RPMI8226 (cell line): ENCODE results near the gene RAPGEF1.

ENCODE experiments used
- DNase-seq: peaks from one replicate; pipeline ENCODE4 v3.0.0-alpha.2; 2015

Gene RAPGEF1

GRCh38 chr9:131601683-131602181, 138.1 kb downstream of the RAPGEF1 start:
- no peak for DNase-seq

- no peak for DNase-seq
These were observed 141.8 kb downstream of the RAPGEF1 start for GRCh38 chr9:131598121-131598520.

- no peak for DNase-seq
These were observed 142.6 kb downstream of the RAPGEF1 start for GRCh38 chr9:131597246-131597645.

- no peak for DNase-seq
These were observed 143.5 kb downstream of the RAPGEF1 start for GRCh38 chr9:131596430-131596743.

GRCh38 chr9:131595696-131596429, 144.0 kb downstream of the RAPGEF1 start:
- no peak for DNase-seq

- no peak for DNase-seq
These were observed 144.8 kb downstream of the RAPGEF1 start for GRCh38 chr9:131594906-131595665.

GRCh38 chr9:131593936-131594665, 145.8 kb downstream of the RAPGEF1 start:
- DNase-seq = no peak

- DNase-seq = no peak
These were observed 146.6 kb downstream of the RAPGEF1 start for GRCh38 chr9:131593091-131593820.

- no peak for DNase-seq
These were observed 148.0 kb downstream of the RAPGEF1 start for GRCh38 chr9:131591845-131592208.

GRCh38 chr9:131590907-131591844, 148.7 kb downstream of the RAPGEF1 start:
- DNase-seq = peak; percentile 81

GRCh38 chr9:131590449-131590848, 149.4 kb downstream of the RAPGEF1 start:
- no peak for DNase-seq

- no peak for DNase-seq
These were observed 149.9 kb downstream of the RAPGEF1 start for GRCh38 chr9:131589993-131590392.

GRCh38 chr9:131589124-131589711, 150.7 kb downstream of the RAPGEF1 start:
- no peak for DNase-seq

- DNase-seq = no peak
These were observed 151.5 kb downstream of the RAPGEF1 start for GRCh38 chr9:131588396-131588795.

GRCh38 chr9:131587906-131588305, 152.0 kb downstream of the RAPGEF1 start:
- no peak for DNase-seq

GRCh38 chr9:131587331-131587730, 152.5 kb downstream of the RAPGEF1 start:
- DNase-seq = no peak

GRCh38 chr9:131585375-131585774, 154.5 kb downstream of the RAPGEF1 start:
- no peak for DNase-seq

- no peak for DNase-seq
These were observed 155.0 kb downstream of the RAPGEF1 start for GRCh38 chr9:131584858-131585257.

- DNase-seq = no peak
These were observed 155.9 kb downstream of the RAPGEF1 start for GRCh38 chr9:131583836-131584555.

GRCh38 chr9:131583337-131583645, 156.6 kb downstream of the RAPGEF1 start:
- no peak for DNase-seq
